ENCODE results near the gene PARD6G. TPM values are rescaled to one million over a fixed set of nuclear protein-coding genes. Genes with fewer than 3 reads are reported as not detected.
"Not testable (repeated sequence)": the region's sequence is repeated elsewhere in the genome, so short reads cannot be mapped to it uniquely, and the experiment has no call there.

Gene PARD6G
- total RNA-seq, 2 donors from 2014 or later = 2.6 to 3.1 TPM

DNA sequence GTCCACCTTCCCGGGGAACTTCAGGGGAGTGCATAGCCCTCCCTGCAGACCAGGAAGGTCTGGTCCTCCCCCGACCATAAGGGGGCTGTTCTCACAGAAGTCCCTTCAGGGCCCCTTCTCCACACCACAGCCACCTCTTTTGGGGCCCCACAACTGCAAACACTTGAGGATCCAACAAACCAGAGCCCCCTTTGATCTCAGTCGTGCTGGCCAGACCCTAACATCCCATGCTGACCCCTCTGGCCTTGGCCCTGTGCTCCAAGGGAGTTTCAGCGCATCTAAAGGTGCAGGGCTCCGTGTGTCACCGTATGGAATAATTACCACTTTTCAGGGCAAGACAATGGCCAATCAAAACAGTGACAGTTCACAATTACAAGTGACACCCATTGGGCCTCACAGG is 80.6 kb downstream of the PARD6G start:
- intact Hi-C loops (cut with DNase I) = no loop called here
- no peak overlapping the region for H3K4me3 ChIP-seq
- ATAC-seq = no peak
- 77 to 94% methylated on average over 5 to 6 of the region's 6 CpGs for WGBS, 2 donors
- peaks cover 7% of the 10 kb centered on the region for H3K4me1 ChIP-seq
- peaks cover 0 to 8% (median 0%) of the 10 kb centered on the region in 3 donors for H3K9me3 ChIP-seq
- DNase-seq = no peak
- H3K36me3 ChIP-seq (replicated peaks in 1 of 2; ENCODE audit: insufficient read depth in 1 of 2, low read depth in 2 of 2) = no peaks in the 10 kb centered on the region
- H3K27ac ChIP-seq = no peak overlapping the region
- no peaks in the 10 kb centered on the region for H3K27me3 ChIP-seq
- no peak for TF ChIP-seq POLR2A (IDR thresholded peaks at IDR 0.05)
- TF ChIP-seq, protein P1, sequence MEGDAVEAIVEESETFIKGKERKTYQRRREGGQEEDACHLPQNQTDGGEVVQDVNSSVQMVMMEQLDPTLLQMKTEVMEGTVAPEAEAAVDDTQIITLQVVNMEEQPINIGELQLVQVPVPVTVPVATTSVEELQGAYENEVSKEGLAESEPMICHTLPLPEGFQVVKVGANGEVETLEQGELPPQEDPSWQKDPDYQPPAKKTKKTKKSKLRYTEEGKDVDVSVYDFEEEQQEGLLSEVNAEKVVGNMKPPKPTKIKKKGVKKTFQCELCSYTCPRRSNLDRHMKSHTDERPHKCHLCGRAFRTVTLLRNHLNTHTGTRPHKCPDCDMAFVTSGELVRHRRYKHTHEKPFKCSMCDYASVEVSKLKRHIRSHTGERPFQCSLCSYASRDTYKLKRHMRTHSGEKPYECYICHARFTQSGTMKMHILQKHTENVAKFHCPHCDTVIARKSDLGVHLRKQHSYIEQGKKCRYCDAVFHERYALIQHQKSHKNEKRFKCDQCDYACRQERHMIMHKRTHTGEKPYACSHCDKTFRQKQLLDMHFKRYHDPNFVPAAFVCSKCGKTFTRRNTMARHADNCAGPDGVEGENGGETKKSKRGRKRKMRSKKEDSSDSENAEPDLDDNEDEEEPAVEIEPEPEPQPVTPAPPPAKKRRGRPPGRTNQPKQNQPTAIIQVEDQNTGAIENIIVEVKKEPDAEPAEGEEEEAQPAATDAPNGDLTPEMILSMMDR (IDR thresholded peaks at IDR 0.05) = no peak

DNA sequence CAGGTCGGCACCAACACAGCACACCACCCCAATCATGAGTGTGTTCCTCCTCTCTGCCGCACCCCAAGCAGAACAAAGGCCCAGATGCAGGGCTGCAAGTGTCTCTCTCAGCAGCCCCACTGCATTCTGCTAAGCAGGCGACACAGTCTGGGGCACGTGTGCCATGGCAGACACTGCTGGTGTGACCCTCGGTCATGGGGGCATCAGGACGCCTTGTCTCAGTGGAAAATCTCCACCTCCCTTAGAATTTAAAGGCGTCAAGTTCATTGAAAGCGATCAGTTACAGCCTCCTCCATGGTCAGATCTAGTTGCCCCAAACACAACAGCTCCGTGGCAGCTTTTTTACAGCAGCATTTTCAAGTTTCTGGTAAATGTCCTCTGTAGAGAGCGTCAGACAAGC is 81.1 kb downstream of the PARD6G start:
- TF ChIP-seq, protein P1 (IDR thresholded peaks at IDR 0.05) = no peak
- TF ChIP-seq POLR2A (IDR thresholded peaks at IDR 0.05) = no peak
- intact Hi-C loops (cut with DNase I) = no loop called here

DNA sequence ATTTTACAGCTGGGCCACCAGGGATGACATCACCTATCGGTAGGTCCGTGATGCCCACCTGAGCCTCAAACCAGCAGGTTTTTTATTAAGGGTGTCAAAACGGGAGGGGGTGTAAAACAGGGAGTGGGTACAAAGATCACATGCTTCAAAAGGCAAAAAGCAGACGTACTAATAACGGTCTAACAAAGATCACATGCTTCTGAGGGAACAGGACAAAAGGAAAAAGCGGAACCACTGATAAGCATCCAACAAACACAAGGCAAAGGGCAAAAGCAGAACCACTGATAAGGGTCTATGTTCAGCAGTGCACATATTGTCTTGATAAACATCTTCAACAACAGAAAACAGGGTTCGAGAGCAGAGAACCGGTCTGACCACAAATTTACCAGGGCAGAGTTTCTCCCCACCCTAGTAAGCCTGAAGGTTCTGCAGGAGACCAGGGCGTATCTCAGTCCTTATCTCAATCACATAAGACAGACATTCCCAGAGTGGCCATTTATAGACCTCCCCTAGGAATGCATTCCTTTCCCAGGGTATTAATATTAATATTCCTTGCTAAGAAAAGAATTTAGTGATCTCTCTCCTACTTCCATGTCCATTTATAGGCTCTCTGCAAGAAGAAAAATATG is 82.5 kb downstream of the PARD6G start:
- H3K36me3 ChIP-seq (replicated peaks in 1 of 2; ENCODE audit: insufficient read depth in 1 of 2, low read depth in 2 of 2); intact Hi-C loops (cut with DNase I); H3K9me3 ChIP-seq; ATAC-seq; H3K4me1 ChIP-seq; DNase-seq; H3K27ac ChIP-seq; H3K4me3 ChIP-seq; H3K27me3 ChIP-seq: not testable (repeated sequence)
- WGBS, 2 donors = 81 to 88% methylated on average over 9 of the region's 9 CpGs

More for the DNA sequence above, 81.1 kb downstream of the PARD6G start:
- no peak for ATAC-seq
- DNase-seq = no peak
- 90 to 94% methylated on average over 7 to 10 of the region's 10 CpGs for WGBS, 2 donors
- no peaks in the 10 kb centered on the region for H3K36me3 ChIP-seq (replicated peaks in 1 of 2; ENCODE audit: insufficient read depth in 1 of 2, low read depth in 2 of 2)
- peaks cover 3% of the 10 kb centered on the region for H3K4me1 ChIP-seq
- H3K4me3 ChIP-seq = no peak overlapping the region
- no peaks in the 10 kb centered on the region for H3K27me3 ChIP-seq
- H3K27ac ChIP-seq = no peak overlapping the region
- peaks cover 0 to 8% (median 0%) of the 10 kb centered on the region in 3 donors for H3K9me3 ChIP-seq

DNA sequence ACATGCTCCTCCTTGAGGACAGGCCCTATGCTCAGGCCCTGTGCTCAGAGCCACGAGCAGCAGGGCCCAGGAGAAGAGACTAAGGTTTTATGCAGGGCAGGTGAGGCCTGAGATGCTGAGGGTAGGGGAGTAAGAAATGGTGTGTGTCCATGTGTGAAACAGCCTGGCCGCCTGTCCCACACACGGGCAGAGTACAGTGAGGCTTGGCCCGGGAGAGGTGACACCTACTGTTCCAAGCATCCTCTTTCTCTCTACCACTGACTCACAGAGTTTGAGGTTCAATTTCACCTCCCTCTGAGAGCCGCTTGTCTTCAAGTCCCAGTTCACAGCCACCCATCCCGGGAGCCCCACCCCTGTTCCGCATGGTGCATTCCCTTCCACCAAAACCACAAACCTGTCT is 84.1 kb downstream of the PARD6G start:
- intact Hi-C loops (cut with DNase I) = no loop called here
- H3K36me3 ChIP-seq (replicated peaks in 1 of 2; ENCODE audit: insufficient read depth in 1 of 2, low read depth in 2 of 2) = no peaks in the 10 kb centered on the region
- ATAC-seq = no peak

DNA sequence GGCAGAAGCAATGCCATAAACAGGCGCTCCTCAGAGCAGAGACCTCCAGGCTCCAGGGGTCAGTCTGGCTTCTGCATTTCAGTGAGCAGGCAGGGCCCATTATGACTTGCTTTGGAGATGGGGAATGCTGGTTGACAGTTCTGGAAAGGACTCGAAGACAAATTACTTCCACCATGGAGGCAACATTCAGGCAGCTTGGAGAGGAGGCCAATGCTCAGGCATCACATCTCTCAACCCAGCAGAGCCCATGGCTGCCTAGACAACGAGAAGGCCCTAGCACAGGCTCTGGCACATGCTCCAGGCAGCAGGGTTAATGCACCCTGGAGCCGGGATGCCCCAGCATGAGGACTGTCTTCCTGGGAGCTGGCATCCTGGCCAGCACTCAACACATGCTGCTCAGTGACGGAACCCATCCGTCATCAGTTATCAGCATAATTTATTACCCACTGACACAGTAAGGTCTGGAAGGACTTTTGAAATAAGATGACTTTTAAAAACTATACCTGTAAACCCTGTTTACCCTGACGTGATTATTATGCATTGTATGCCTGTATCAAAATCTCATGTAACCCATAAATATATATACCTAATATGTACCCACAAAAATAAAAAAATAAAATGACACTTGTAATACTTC is 85.4 kb downstream of the PARD6G start:
- TF ChIP-seq, protein P1 (IDR thresholded peaks at IDR 0.05) = no peak
- TF ChIP-seq POLR2A (IDR thresholded peaks at IDR 0.05) = no peak
- 73 to 89% methylated on average over 7 of the region's 7 CpGs for WGBS, 2 donors
- no peaks in the 10 kb centered on the region for H3K27me3 ChIP-seq
- ATAC-seq (no peak), DNase-seq (no peak)
- no peaks in the 10 kb centered on the region for H3K4me1 ChIP-seq
- no peaks in the 10 kb centered on the region for H3K36me3 ChIP-seq (replicated peaks in 1 of 2; ENCODE audit: insufficient read depth in 1 of 2, low read depth in 2 of 2)
- intact Hi-C loops (cut with DNase I) = no loop called here
- no peak overlapping the region for H3K27ac ChIP-seq
- peaks cover 0 to 8% (median 0%) of the 10 kb centered on the region in 3 donors for H3K9me3 ChIP-seq
- H3K4me3 ChIP-seq = no peak overlapping the region

More for the DNA sequence above, 84.1 kb downstream of the PARD6G start:
- DNase-seq = no peak
- 97 to 99% methylated on average over 7 of the region's 7 CpGs for WGBS, 2 donors
- Histone ChIP-seq H3K4me3 (no peak overlapping the region), H3K27ac (no peak overlapping the region), H3K9me3 (peaks cover 0 to 8% (median 0%) of the 10 kb centered on the region in 3 donors), H3K27me3 (no peaks in the 10 kb centered on the region), H3K4me1 (no peaks in the 10 kb centered on the region)
- TF ChIP-seq POLR2A (IDR thresholded peaks at IDR 0.05) = no peak
- TF ChIP-seq, protein P1 (IDR thresholded peaks at IDR 0.05) = no peak

Measured in body of pancreas (tissue), 4 donors.